WTC11 (cell line): Measurements from ENCODE around the gene PTGDR. TPM values are rescaled to one million over a fixed set of nuclear protein-coding genes. Genes with fewer than 3 reads are reported as not detected.

Experiments used
- ATAC-seq: fragments of 200-7000 bp; cut with Tn5 transposase; 2 replicates; pipeline ENCODE4 v1.10.0; 2021; ENCODE audit warnings: mild to moderate bottlenecking, moderate library complexity
- CTCF ChIA-PET: fragments of 300-600 bp; sonication (Branson Sonifier 250); formaldehyde crosslinking; loops from one replicate; lab custom pipeline; 2021; ENCODE audit warnings: antibody characterized with exemption; lab: Charles Lee
- POLR2A ChIA-PET: fragments of 350-600 bp; sonication (Branson Sonifier 250); formaldehyde crosslinking; loops from one replicate; lab custom pipeline; 2021; ENCODE audit warnings: antibody characterized with exemption; lab: Charles Lee
- DNase-seq: peaks from one replicate; pipeline ENCODE4 v3.0.0; 2021; ENCODE audit warnings: low spot score
- H3K27ac Mint-ChIP-seq: 2 replicates; pipeline ENCODE4 v1.8.0; 2021; ENCODE audit warnings: mixed read lengths
- H3K27me3 Mint-ChIP-seq: 2 replicates; pipeline ENCODE4 v1.8.0; 2021; ENCODE audit warnings: low read depth, mild to moderate bottlenecking, moderate library complexity, mixed read lengths
- H3K36me3 Mint-ChIP-seq: 2 replicates; pipeline ENCODE4 v1.8.0; 2021; ENCODE audit warnings: mixed read lengths
- H3K4me1 Mint-ChIP-seq: 2 replicates; pipeline ENCODE4 v1.8.0; 2022; ENCODE audit warnings: mixed read lengths
- H3K4me3 Mint-ChIP-seq: 2 replicates; pipeline ENCODE4 v1.8.0; 2021; ENCODE audit warnings: mild to moderate bottlenecking, moderate library complexity, mixed read lengths
- H3K9me3 Mint-ChIP-seq: 2 replicates; pipeline ENCODE4 v1.8.0; 2021; ENCODE audit warnings: mixed read lengths
- ATF2 ChIP-seq: sonication (generic); formaldehyde crosslinking; IDR thresholded peaks from 2 replicates; pipeline ENCODE4 v1.8.1; 2022; ENCODE audit warnings: low read depth, missing genetic modification reagents, borderline replicate concordance
- FOXK1 ChIP-seq: sonication (generic); formaldehyde crosslinking; IDR thresholded peaks from 2 replicates; pipeline ENCODE4 v1.8.0; 2022; ENCODE audit warnings: mild to moderate bottlenecking, moderate library complexity, missing genetic modification reagents
- NR2C2 ChIP-seq: sonication (generic); formaldehyde crosslinking; IDR thresholded peaks from 2 replicates; pipeline ENCODE4 v1.8.0; 2022; ENCODE audit warnings: mild to moderate bottlenecking, missing genetic modification reagents
- NR3C1 ChIP-seq: sonication (generic); formaldehyde crosslinking; conservative IDR thresholded peaks from 2 replicates; pipeline ENCODE4 v1.8.1; 2023; ENCODE audit warnings: low read depth, mild to moderate bottlenecking, missing genetic modification reagents
- PRDM15 ChIP-seq: sonication (generic); formaldehyde crosslinking; IDR thresholded peaks from 2 replicates; pipeline ENCODE4 v1.8.0; 2022; ENCODE audit warnings: missing genetic modification reagents
- SOX15 ChIP-seq: fragments of 250-450 bp; sonication (Bioruptor Pico); IDR thresholded peaks from 2 replicates; pipeline ENCODE4 v1.9.0; 2021; ENCODE audit warnings: mild to moderate bottlenecking
- ZNF416 ChIP-seq: fragments of 250-450 bp; sonication (Bioruptor Pico); IDR thresholded peaks from 2 replicates; pipeline ENCODE4 v1.9.0; 2021; ENCODE audit warnings: mild to moderate bottlenecking, inconsistent platforms
- ZNF532 ChIP-seq: fragments of 250-450 bp; sonication (Bioruptor Pico); IDR thresholded peaks from 2 replicates; pipeline ENCODE4 v1.9.0; 2021; ENCODE audit warnings: mild to moderate bottlenecking, borderline replicate concordance
- total RNA-seq: library from RNA; stranded (reverse); gene quantifications from 3 replicates; pipeline ENCODE4 v1.2.3, GENCODE V29; 2021
- TF ChIP-seq, protein P1 (sequence below): sonication (generic); formaldehyde crosslinking; IDR thresholded peaks from 2 replicates; pipeline ENCODE4 v1.8.1; 2022; ENCODE audit warnings: low read depth, mild to moderate bottlenecking, moderate library complexity, missing genetic modification reagents, borderline replicate concordance
- TF ChIP-seq, protein P2 (sequence below): sonication (generic); formaldehyde crosslinking; IDR thresholded peaks from 2 replicates; pipeline ENCODE4 v1.8.1; 2022; ENCODE audit warnings: mild to moderate bottlenecking, moderate library complexity, missing genetic modification reagents
- TF ChIP-seq, protein P3 (sequence below): sonication (generic); formaldehyde crosslinking; conservative IDR thresholded peaks from 2 replicates; pipeline ENCODE4 v1.8.1; 2023; ENCODE audit warnings: mild to moderate bottlenecking, low read depth, missing genetic modification reagents, moderate library complexity
- TF ChIP-seq, protein P4 (sequence below): fragments of 200-600 bp; IDR thresholded peaks from 2 replicates; pipeline ENCODE4 v1.8.0; 2022; ENCODE audit warnings: antibody characterized with exemption
- TF ChIP-seq, protein P5 (sequence below): fragments of 250-450 bp; sonication (Bioruptor Pico); IDR thresholded peaks from 2 replicates; pipeline ENCODE4 v2.1.2; 2022; ENCODE audit warnings: mild to moderate bottlenecking, moderate library complexity

The PTGDR gene
- total RNA-seq, 1 experiment from 2014 or later, result 0.24 TPM

DNA sequence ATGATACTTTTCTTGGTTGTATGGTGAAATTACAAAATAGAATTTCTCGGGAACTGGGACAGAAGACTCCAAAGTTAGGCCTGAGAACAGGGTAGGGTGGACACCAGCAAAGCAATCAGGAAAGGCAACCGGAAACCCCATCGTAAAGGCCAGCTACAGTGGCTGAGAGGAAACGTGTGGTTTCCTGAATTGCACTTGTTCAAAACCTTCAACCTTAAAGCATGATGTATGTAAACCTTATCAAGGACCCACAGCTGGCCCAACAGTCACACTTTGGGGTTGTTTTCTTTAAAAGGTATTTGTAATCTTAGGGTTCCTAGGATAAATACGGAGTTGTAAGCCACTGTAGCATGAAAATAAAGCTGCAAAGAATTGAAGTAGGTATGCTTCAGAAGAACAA, 2.2 kb upstream of the PTGDR start:
- H3K27ac Mint-ChIP-seq, result no peak overlapping the region
- CTCF ChIA-PET, result no interaction called here

DNA sequence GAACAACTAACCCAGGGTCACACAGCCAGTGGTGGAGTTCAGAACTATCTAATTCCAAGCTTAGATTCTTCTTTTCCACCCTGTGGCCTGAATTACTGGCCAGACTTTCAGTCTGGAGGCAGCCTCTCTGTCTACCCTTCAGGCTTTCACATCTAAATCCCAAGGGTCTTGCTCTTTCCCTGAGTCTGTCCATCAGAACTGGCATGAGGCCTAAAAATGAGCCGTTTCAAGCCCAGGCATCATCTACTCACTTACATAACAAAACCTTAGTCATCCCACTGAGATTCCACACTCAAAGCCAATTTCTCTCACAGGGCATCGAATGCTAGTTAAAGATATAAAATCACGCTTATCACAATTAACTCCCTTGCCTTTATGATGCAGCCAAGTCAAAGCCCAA, 1.3 kb upstream of the PTGDR start:
- CTCF ChIA-PET, result no interaction called here
- ATAC-seq, result no peak
- Mint-ChIP-seq H3K27me3 (peaks cover 61% of the 10 kb centered on the region), H3K36me3 (no peaks in the 10 kb centered on the region), H3K4me3 (no peak overlapping the region), H3K9me3 (0 out of 2 replicates have a peak, but pooled peaks cover 2% of the 10 kb centered on the region), H3K4me1 (peaks cover 27% of the 10 kb centered on the region), H3K27ac (no peak overlapping the region)
- no peak for DNase-seq
- POLR2A ChIA-PET, result no interaction called here
- TF ChIP-seq SOX15 (CRISPR knock-in tag), result no peak
- TF ChIP-seq, protein P1, sequence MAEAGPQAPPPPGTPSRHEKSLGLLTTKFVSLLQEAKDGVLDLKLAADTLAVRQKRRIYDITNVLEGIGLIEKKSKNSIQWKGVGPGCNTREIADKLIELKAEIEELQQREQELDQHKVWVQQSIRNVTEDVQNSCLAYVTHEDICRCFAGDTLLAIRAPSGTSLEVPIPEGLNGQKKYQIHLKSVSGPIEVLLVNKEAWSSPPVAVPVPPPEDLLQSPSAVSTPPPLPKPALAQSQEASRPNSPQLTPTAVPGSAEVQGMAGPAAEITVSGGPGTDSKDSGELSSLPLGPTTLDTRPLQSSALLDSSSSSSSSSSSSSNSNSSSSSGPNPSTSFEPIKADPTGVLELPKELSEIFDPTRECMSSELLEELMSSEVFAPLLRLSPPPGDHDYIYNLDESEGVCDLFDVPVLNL (CRISPR knock-in tag), result no peak

More for the DNA sequence above, 2.2 kb upstream of the PTGDR start:
- Mint-ChIP-seq H3K27me3 (peaks cover 54% of the 10 kb centered on the region), H3K9me3 (peaks cover 8% of the 10 kb centered on the region), H3K36me3 (0 out of 2 replicates have a peak, but pooled peaks cover 3% of the 10 kb centered on the region), H3K4me3 (no peak overlapping the region), H3K4me1 (peaks cover 27% of the 10 kb centered on the region)
- POLR2A ChIA-PET, result no interaction called here
- no peak for DNase-seq
- TF ChIP-seq, protein P2, sequence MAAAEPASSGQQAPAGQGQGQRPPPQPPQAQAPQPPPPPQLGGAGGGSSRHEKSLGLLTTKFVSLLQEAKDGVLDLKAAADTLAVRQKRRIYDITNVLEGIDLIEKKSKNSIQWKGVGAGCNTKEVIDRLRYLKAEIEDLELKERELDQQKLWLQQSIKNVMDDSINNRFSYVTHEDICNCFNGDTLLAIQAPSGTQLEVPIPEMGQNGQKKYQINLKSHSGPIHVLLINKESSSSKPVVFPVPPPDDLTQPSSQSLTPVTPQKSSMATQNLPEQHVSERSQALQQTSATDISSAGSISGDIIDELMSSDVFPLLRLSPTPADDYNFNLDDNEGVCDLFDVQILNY (CRISPR knock-in tag), result no peak
- TF ChIP-seq NR3C1 (CRISPR knock-in tag) (no peak), ATF2 (CRISPR knock-in tag) (no peak), FOXK1 (CRISPR knock-in tag) (no peak), NR2C2 (CRISPR knock-in tag) (no peak)
- TF ChIP-seq, protein P3, sequence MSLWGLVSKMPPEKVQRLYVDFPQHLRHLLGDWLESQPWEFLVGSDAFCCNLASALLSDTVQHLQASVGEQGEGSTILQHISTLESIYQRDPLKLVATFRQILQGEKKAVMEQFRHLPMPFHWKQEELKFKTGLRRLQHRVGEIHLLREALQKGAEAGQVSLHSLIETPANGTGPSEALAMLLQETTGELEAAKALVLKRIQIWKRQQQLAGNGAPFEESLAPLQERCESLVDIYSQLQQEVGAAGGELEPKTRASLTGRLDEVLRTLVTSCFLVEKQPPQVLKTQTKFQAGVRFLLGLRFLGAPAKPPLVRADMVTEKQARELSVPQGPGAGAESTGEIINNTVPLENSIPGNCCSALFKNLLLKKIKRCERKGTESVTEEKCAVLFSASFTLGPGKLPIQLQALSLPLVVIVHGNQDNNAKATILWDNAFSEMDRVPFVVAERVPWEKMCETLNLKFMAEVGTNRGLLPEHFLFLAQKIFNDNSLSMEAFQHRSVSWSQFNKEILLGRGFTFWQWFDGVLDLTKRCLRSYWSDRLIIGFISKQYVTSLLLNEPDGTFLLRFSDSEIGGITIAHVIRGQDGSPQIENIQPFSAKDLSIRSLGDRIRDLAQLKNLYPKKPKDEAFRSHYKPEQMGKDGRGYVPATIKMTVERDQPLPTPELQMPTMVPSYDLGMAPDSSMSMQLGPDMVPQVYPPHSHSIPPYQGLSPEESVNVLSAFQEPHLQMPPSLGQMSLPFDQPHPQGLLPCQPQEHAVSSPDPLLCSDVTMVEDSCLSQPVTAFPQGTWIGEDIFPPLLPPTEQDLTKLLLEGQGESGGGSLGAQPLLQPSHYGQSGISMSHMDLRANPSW, result no peak
- ATAC-seq, result no peak

DNA sequence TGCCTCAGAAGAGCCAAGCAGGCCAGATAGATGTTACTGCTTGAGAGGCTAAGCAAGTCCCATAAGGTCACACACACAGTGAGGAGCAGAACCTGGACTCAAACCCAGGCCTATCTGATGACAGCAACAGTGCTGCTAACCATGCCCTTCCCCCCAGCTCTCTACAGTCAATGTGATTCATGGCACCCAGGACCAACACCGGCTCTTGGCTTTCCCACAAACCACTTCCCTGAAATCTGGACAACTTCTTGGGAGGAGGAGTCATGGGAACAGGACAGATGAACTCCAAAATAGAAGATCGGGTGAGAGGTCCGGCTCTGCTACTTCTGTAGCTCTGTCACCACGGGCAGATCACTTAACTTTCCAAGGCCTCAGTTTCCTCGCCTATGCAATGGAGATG, 716 bp upstream of the PTGDR start:
- CTCF ChIA-PET, result interaction anchor here (0.7 to 1.4 kb wide), 4 partner anchors 197 to 251 kb away, joined by 3 to 5 read pairs (median 4); partner anchors contain the start of gene NID2
- POLR2A ChIA-PET, result no interaction called here
- ATAC-seq, result no peak
- DNase-seq, result no peak
- H3K27me3 Mint-ChIP-seq, result peaks cover 61% of the 10 kb centered on the region
- H3K4me1 Mint-ChIP-seq, result peaks cover 27% of the 10 kb centered on the region
- no peak overlapping the region for H3K27ac Mint-ChIP-seq
- H3K4me3 Mint-ChIP-seq, result peak overlapping the region; percentile 88
- H3K9me3 Mint-ChIP-seq, result no peaks in the 10 kb centered on the region
- no peaks in the 10 kb centered on the region for H3K36me3 Mint-ChIP-seq
- no peak for TF ChIP-seq ZNF416 (CRISPR knock-in tag)
- no peak for TF ChIP-seq PRDM15
- TF ChIP-seq, protein P4, sequence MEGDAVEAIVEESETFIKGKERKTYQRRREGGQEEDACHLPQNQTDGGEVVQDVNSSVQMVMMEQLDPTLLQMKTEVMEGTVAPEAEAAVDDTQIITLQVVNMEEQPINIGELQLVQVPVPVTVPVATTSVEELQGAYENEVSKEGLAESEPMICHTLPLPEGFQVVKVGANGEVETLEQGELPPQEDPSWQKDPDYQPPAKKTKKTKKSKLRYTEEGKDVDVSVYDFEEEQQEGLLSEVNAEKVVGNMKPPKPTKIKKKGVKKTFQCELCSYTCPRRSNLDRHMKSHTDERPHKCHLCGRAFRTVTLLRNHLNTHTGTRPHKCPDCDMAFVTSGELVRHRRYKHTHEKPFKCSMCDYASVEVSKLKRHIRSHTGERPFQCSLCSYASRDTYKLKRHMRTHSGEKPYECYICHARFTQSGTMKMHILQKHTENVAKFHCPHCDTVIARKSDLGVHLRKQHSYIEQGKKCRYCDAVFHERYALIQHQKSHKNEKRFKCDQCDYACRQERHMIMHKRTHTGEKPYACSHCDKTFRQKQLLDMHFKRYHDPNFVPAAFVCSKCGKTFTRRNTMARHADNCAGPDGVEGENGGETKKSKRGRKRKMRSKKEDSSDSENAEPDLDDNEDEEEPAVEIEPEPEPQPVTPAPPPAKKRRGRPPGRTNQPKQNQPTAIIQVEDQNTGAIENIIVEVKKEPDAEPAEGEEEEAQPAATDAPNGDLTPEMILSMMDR, result no peak
- TF ChIP-seq, protein P5, sequence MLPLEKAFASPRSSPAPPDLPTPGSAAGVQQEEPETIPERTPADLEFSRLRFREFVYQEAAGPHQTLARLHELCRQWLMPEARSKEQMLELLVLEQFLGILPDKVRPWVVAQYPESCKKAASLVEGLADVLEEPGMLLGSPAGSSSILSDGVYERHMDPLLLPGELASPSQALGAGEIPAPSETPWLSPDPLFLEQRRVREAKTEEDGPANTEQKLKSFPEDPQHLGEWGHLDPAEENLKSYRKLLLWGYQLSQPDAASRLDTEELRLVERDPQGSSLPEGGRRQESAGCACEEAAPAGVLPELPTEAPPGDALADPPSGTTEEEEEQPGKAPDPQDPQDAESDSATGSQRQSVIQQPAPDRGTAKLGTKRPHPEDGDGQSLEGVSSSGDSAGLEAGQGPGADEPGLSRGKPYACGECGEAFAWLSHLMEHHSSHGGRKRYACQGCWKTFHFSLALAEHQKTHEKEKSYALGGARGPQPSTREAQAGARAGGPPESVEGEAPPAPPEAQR (CRISPR knock-in tag), result no peak
- TF ChIP-seq ZNF532 (CRISPR knock-in tag), result no peak
